ENCODE measurements around the gene FAM89A.

Gene FAM89A

DNA sequence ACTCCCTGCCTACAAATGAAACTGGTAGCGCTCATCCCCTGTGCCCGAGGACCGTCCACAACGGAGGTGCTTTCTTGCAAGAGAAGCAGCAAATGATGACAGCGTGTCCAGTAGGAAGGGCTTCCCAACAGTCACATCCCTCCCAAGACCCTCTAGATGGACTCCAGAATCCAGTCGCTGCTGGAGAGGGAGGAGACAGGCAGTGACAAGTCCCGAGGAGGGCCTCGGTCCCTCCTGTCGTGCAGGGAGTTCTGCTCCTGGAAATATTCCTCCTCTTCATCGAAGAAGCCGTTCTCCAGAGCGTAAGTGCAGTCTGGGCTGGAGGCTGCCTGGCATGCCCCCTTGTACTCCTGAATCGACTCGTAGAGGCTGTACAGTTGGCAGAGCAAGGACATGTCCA, 20.3 kb downstream of the FAM89A start:
- H3F3A ChIP-seq (ENCODE audit: low read depth) = no peaks in the 10 kb centered on the region
- no peaks in the 10 kb centered on the region for H4K20me1 ChIP-seq (ENCODE audit: insufficient read depth, low read length, poor library complexity, severe bottlenecking)
- H3K9me2 ChIP-seq (replicated peaks; ENCODE audit: low read depth, low read length) = no peaks in the 10 kb centered on the region

DNA sequence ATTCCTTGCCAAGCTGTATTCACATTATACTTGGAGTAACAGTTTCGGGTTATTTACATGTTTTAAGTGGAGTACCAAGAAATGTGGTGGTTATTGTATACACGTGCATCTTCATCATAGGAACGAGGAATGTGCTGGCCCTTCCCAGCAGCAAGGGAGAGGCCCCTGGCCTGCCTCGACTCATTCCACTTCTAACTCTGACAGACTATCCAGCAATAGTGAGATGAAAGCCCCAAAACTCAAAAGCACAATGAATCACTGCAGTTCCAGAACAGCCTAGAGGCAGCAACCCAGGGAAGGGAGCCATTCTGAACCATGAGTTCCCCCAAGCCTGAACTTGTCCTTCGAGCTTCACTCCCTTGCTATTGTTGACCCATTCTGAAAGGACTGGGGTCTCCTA, 23.1 kb downstream of the FAM89A start:
- H4K20me1 ChIP-seq (ENCODE audit: insufficient read depth, low read length, poor library complexity, severe bottlenecking) = no peaks in the 10 kb centered on the region
- H2AFZ ChIP-seq (ENCODE audit: low read length) = no peak overlapping the region
- TF ChIP-seq EZH2phosphoT487 (IDR thresholded peaks at IDR 0.05; ENCODE audit: borderline replicate concordance) = no peak
- TF ChIP-seq, protein P1, sequence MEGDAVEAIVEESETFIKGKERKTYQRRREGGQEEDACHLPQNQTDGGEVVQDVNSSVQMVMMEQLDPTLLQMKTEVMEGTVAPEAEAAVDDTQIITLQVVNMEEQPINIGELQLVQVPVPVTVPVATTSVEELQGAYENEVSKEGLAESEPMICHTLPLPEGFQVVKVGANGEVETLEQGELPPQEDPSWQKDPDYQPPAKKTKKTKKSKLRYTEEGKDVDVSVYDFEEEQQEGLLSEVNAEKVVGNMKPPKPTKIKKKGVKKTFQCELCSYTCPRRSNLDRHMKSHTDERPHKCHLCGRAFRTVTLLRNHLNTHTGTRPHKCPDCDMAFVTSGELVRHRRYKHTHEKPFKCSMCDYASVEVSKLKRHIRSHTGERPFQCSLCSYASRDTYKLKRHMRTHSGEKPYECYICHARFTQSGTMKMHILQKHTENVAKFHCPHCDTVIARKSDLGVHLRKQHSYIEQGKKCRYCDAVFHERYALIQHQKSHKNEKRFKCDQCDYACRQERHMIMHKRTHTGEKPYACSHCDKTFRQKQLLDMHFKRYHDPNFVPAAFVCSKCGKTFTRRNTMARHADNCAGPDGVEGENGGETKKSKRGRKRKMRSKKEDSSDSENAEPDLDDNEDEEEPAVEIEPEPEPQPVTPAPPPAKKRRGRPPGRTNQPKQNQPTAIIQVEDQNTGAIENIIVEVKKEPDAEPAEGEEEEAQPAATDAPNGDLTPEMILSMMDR (conservative IDR thresholded peaks at IDR 0.05; ENCODE audit: low read length) = no peak
- no peak overlapping the region for H3K4me3 ChIP-seq (ENCODE audit: low read length, poor library complexity, severe bottlenecking)
- H3K79me2 ChIP-seq (ENCODE audit: insufficient read depth, low read length) = no peaks in the 10 kb centered on the region
- no peaks in the 10 kb centered on the region for H3K27me3 ChIP-seq (ENCODE audit: insufficient read depth, low read length, poor library complexity, severe bottlenecking)
- H3K4me1 ChIP-seq (ENCODE audit: insufficient read depth, low read length, poor library complexity, severe bottlenecking) = peaks cover 7% of the 10 kb centered on the region
- H3K9ac ChIP-seq (ENCODE audit: low read depth, low read length, poor library complexity, severe bottlenecking) = no peak overlapping the region
- no peaks in the 10 kb centered on the region for H3F3A ChIP-seq (ENCODE audit: low read depth)
- H3K36me3 ChIP-seq (ENCODE audit: insufficient read depth, low read length) = no peaks in the 10 kb centered on the region
- no peaks in the 10 kb centered on the region for H3K9me2 ChIP-seq (replicated peaks; ENCODE audit: low read depth, low read length)
- no peaks in the 10 kb centered on the region for H3K9me3 ChIP-seq (ENCODE audit: insufficient read depth, low read depth, low read length)
- no peak overlapping the region for H3K4me2 ChIP-seq (ENCODE audit: low read depth, low read length, poor library complexity, severe bottlenecking)

More for the DNA sequence above, 20.3 kb downstream of the FAM89A start:
- Histone ChIP-seq H2AFZ (ENCODE audit: low read length) (no peak overlapping the region), H3K27me3 (ENCODE audit: insufficient read depth, low read length, poor library complexity, severe bottlenecking) (no peaks in the 10 kb centered on the region), H3K4me1 (ENCODE audit: insufficient read depth, low read length, poor library complexity, severe bottlenecking) (peaks cover 7% of the 10 kb centered on the region), H3K9me3 (ENCODE audit: insufficient read depth, low read depth, low read length) (no peaks in the 10 kb centered on the region), H3K79me2 (ENCODE audit: insufficient read depth, low read length) (no peaks in the 10 kb centered on the region), H3K9ac (ENCODE audit: low read depth, low read length, poor library complexity, severe bottlenecking) (no peak overlapping the region), H3K4me2 (ENCODE audit: low read depth, low read length, poor library complexity, severe bottlenecking) (no peak overlapping the region), H3K4me3 (ENCODE audit: low read length, poor library complexity, severe bottlenecking) (no peak overlapping the region), H3K36me3 (ENCODE audit: insufficient read depth, low read length) (no peaks in the 10 kb centered on the region)
- TF ChIP-seq, protein P1 (conservative IDR thresholded peaks at IDR 0.05; ENCODE audit: low read length) = no peak
- TF ChIP-seq EZH2phosphoT487 (IDR thresholded peaks at IDR 0.05; ENCODE audit: borderline replicate concordance) = no peak

DNA sequence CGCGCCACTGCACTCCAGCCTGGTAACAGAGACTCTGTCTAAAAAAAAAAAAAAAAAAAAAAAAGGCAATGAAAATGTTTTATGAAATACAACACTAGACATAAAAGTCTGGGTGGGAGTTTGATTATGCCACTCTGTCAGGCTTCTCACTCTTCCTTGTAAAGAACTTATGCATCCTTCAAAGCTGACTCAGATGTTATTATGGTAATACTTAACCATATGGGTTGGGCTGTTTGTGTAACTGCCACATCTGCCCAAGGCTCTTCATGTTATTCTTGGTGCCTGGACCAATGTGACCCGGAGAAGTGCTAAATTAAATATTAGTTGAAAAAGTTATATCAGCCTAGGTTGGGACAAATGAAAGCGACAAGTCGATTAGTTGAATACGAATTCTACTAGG, 23.8 kb downstream of the FAM89A start:
- TF ChIP-seq, protein P1 (conservative IDR thresholded peaks at IDR 0.05; ENCODE audit: low read length) = no peak
- TF ChIP-seq EZH2phosphoT487 (IDR thresholded peaks at IDR 0.05; ENCODE audit: borderline replicate concordance) = no peak
- Histone ChIP-seq H3F3A (ENCODE audit: low read depth) (no peaks in the 10 kb centered on the region), H3K79me2 (ENCODE audit: insufficient read depth, low read length) (no peaks in the 10 kb centered on the region), H3K9ac (ENCODE audit: low read depth, low read length, poor library complexity, severe bottlenecking) (no peak overlapping the region), H3K9me3 (ENCODE audit: insufficient read depth, low read depth, low read length) (no peaks in the 10 kb centered on the region), H3K4me2 (ENCODE audit: low read depth, low read length, poor library complexity, severe bottlenecking) (no peak overlapping the region), H2AFZ (ENCODE audit: low read length) (no peak overlapping the region), H3K9me2 (replicated peaks; ENCODE audit: low read depth, low read length) (no peaks in the 10 kb centered on the region), H4K20me1 (ENCODE audit: insufficient read depth, low read length, poor library complexity, severe bottlenecking) (no peaks in the 10 kb centered on the region), H3K4me1 (ENCODE audit: insufficient read depth, low read length, poor library complexity, severe bottlenecking) (peaks cover 7% of the 10 kb centered on the region), H3K36me3 (ENCODE audit: insufficient read depth, low read length) (no peaks in the 10 kb centered on the region), H3K4me3 (ENCODE audit: low read length, poor library complexity, severe bottlenecking) (no peak overlapping the region), H3K27me3 (ENCODE audit: insufficient read depth, low read length, poor library complexity, severe bottlenecking) (no peaks in the 10 kb centered on the region)
